GM12878 (cell line): Measurements from ENCODE around the gene FXN.

ENCODE experiments used
- BACH1 ChIP-seq: fragments of 450-650 bp; IDR thresholded peaks from 2 replicates; pipeline ENCODE4 v1.6.1; 2017; ENCODE audit warnings: mild to moderate bottlenecking, borderline replicate concordance
- BHLHE40 ChIP-seq, 2 experiments: fragments of 450-650 bp in 1 of 2; IDR thresholded peaks; 2 replicates each; pipeline ENCODE4 v1.6.1; 2011 to 2017; ENCODE audit warnings: low read depth in 2 of 2, borderline replicate concordance in 1 of 2, improper control_type of control experiment in 1 of 2, low read length in 1 of 2, mild to moderate bottlenecking in 1 of 2
- CEBPZ ChIP-seq: fragments of 150-350 bp; IDR thresholded peaks from 2 replicates; pipeline ENCODE4 v1.6.1; 2016; ENCODE audit warnings: low read depth, low read length
- CHD2 ChIP-seq: IDR thresholded peaks from 2 replicates; pipeline ENCODE4 v1.6.1; 2011; ENCODE audit warnings: low read depth, low read length, improper control_type of control experiment, borderline replicate concordance
- CREB1 ChIP-seq: IDR thresholded peaks from 2 replicates; pipeline ENCODE4 v1.6.1; 2012; ENCODE audit warnings: low read depth, mild to moderate bottlenecking, inconsistent platforms
- CTCF ChIP-seq, 3 experiments: IDR thresholded peaks in 2 of 3; conservative IDR thresholded peaks in 1 of 3; 2 replicates each; pipeline ENCODE4 v1.5.1; 2011; ENCODE audit warnings: low read depth in 3 of 3, low read length in 3 of 3, mild to moderate bottlenecking in 3 of 3, control low read depth in 2 of 3, moderate library complexity in 2 of 3, inconsistent platforms in 1 of 3, mixed read lengths in 1 of 3; ENCODE audit not compliant: control insufficient read depth in 2 of 3, insufficient read depth in 1 of 3; ENCODE audit errors: extremely low read depth in 1 of 3
- ELK1 ChIP-seq: IDR thresholded peaks from 2 replicates; pipeline ENCODE4 v1.6.1; 2012; ENCODE audit warnings: low read depth, low read length, improper control_type of control experiment
- EP300 ChIP-seq, 2 experiments: fragments of 150-350 bp in 1 of 2; IDR thresholded peaks; 2 replicates each; pipeline ENCODE4 v1.6.1; 2011 to 2012; ENCODE audit warnings: low read depth in 2 of 2, low read length in 2 of 2, borderline replicate concordance in 1 of 2, improper control_type of control experiment in 1 of 2, inconsistent platforms in 1 of 2; ENCODE audit not compliant: control insufficient read depth in 1 of 2
- NFYB ChIP-seq: IDR thresholded peaks from 2 replicates; pipeline ENCODE4 v1.6.1; 2011; ENCODE audit warnings: low read depth, mild to moderate bottlenecking, low read length, improper control_type of control experiment, moderate library complexity; ENCODE audit not compliant: insufficient read depth
- NRF1 ChIP-seq: conservative IDR thresholded peaks from 2 replicates; pipeline ENCODE4 v1.6.1; 2011; ENCODE audit warnings: mild to moderate bottlenecking, low read depth, low read length, improper control_type of control experiment
- PML ChIP-seq: IDR thresholded peaks from 2 replicates; pipeline ENCODE4 v1.6.1; 2012; ENCODE audit warnings: low read length, inconsistent platforms
- POLR2A ChIP-seq: IDR thresholded peaks from 2 replicates; pipeline ENCODE4 v1.6.1; 2011; ENCODE audit warnings: low read depth, mild to moderate bottlenecking, low read length
- POLR2AphosphoS5 ChIP-seq: IDR thresholded peaks from 2 replicates; pipeline ENCODE4 v1.6.1; 2011; ENCODE audit warnings: mild to moderate bottlenecking, low read length, inconsistent platforms
- WRNIP1 ChIP-seq: IDR thresholded peaks from 2 replicates; pipeline ENCODE4 v1.6.1; 2011; ENCODE audit warnings: low read depth, low read length, improper control_type of control experiment, borderline replicate concordance

DNA sequence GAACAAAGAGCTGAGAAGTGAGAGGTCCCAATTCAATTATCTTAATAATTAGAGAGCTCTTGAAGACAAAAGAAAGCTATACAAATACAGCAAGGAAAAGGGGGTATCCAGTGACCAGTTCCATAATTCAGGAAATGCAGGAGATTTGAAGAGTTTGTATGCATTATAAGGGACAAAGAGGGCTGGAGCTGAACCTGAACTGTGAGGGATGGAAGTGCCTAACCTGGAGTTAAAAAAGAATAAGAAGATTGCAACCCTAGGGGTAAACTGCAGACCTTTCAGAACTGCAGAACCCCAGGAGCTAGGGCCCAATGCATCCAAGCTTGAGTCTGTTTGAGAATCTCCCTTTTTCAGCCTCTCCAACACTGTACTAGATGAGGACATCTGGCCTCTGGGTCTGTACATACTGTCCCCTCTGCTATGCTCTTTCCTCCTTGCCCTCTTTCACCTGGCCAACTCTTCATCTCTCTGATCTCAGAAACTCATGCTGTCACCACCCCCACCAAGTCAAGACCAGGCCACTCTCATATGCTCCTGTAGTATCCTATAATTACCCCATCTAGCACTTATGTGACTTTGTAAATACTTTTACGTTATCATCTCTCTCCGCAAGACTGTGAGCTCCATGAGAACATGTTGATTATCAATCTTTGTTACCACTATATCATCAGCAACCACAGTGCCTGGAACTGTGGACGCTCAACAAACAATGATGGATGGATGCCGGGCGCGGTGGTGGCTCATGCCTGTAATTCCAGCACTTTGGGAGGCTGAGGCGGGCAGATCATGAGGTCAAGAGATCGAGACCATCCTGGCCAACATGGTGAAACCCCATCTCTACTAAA lies 15.0 kb upstream of the FXN start:
- TF ChIP-seq NFYB (no peak), NRF1 (no peak), CTCF (IDR thresholded peaks at IDR 0.05 in 2 of 3, conservative IDR thresholded peaks at IDR 0.05 in 1 of 3; ENCODE audit: control insufficient read depth in 2 of 3, extremely low read depth in 1 of 3, insufficient read depth in 1 of 3, low read depth in 3 of 3, low read length in 3 of 3) (no peak), ELK1 (no peak), CEBPZ (no peak), BACH1 (no peak), WRNIP1 (no peak), CHD2 (no peak), PML (no peak), CREB1 (no peak), POLR2AphosphoS5 (no peak), EP300 (IDR thresholded peaks at IDR 0.05; ENCODE audit: borderline replicate concordance in 1 of 2, control insufficient read depth in 1 of 2, low read depth in 2 of 2, low read length in 2 of 2) (no peak), BHLHE40 (IDR thresholded peaks at IDR 0.05; ENCODE audit: borderline replicate concordance in 1 of 2, low read depth in 2 of 2, low read length in 1 of 2) (no peak), POLR2A (no peak)
